Neuronal stem cell (in vitro differentiated cells): Measurements from ENCODE around the gene SMCHD1.
"Not testable (repeated sequence)": the region's sequence is repeated elsewhere in the genome, so short reads cannot be mapped to it uniquely, and the experiment has no call there.

Experiments used
- DNase-seq: peaks from one replicate; pipeline ENCODE4 v3.0.0-alpha.2; 2013; ENCODE audit warnings: low spot score
- H2AFZ ChIP-seq: one replicate; pipeline ENCODE4 v1.6.1; 2013; ENCODE audit warnings: mild to moderate bottlenecking, low read length, inconsistent platforms
- H2AK5ac ChIP-seq: 2 replicates; pipeline ENCODE4 v1.6.1; 2013; ENCODE audit warnings: low read depth, mild to moderate bottlenecking, inconsistent platforms, low read length, moderate library complexity, mixed read lengths
- H2BK120ac ChIP-seq: 2 replicates; pipeline ENCODE4 v1.6.1; 2013; ENCODE audit warnings: low read depth, mild to moderate bottlenecking, inconsistent platforms, low read length, moderate library complexity, mixed read lengths
- H2BK12ac ChIP-seq: one replicate; pipeline ENCODE4 v1.6.1; 2013; ENCODE audit warnings: low read length, inconsistent platforms
- H2BK15ac ChIP-seq: 2 replicates; pipeline ENCODE4 v1.6.1; 2013; ENCODE audit warnings: mild to moderate bottlenecking, low read length, inconsistent platforms, mixed read lengths
- H2BK5ac ChIP-seq: one replicate; pipeline ENCODE4 v1.6.1; 2013; ENCODE audit warnings: inconsistent platforms, mild to moderate bottlenecking, low read length, moderate library complexity
- H3K14ac ChIP-seq: one replicate; pipeline ENCODE4 v1.6.1; 2013; ENCODE audit warnings: low read length, inconsistent platforms
- H3K18ac ChIP-seq: 2 replicates; pipeline ENCODE4 v1.6.1; 2013; ENCODE audit warnings: low read length, inconsistent platforms
- H3K23ac ChIP-seq: 2 replicates; pipeline ENCODE4 v1.6.1; 2013; ENCODE audit warnings: low read depth, mild to moderate bottlenecking, mixed read lengths, low read length, inconsistent platforms; ENCODE audit not compliant: poor library complexity
- H3K27ac ChIP-seq: replicated peaks from 3 replicates; pipeline ENCODE4 v1.5.1; 2013; ENCODE audit warnings: low read length, inconsistent platforms
- H3K27me3 ChIP-seq, 3 experiments: 2 replicates each; pipeline ENCODE4 v1.6.1; 2013; ENCODE audit warnings: low read length in 3 of 3, mild to moderate bottlenecking in 2 of 3, inconsistent platforms in 1 of 3, low read depth in 1 of 3, mixed read lengths in 1 of 3, moderate library complexity in 1 of 3; ENCODE audit not compliant: control insufficient read depth in 3 of 3, insufficient read depth in 3 of 3
- H3K36me3 ChIP-seq, 2 donors: replicated peaks in 1 of 2; 2 replicates each; pipeline ENCODE4 v1.6.1; 2013; ENCODE audit warnings: low read length in 2 of 2; ENCODE audit not compliant: control insufficient read depth in 2 of 2, insufficient read depth in 2 of 2
- H3K4ac ChIP-seq: 2 replicates; pipeline ENCODE4 v1.6.1; 2013; ENCODE audit warnings: inconsistent platforms, mild to moderate bottlenecking, low read length, moderate library complexity
- H3K4me1 ChIP-seq, 2 donors: 1 replicate in 1 of 2; 2 replicates in 1 of 2; pipeline ENCODE4 v1.6.1; 2013; ENCODE audit warnings: low read length in 2 of 2, low read depth in 1 of 2; ENCODE audit not compliant: control insufficient read depth in 2 of 2, insufficient read depth in 1 of 2
- H3K4me2 ChIP-seq: one replicate; pipeline ENCODE4 v1.6.1; 2013; ENCODE audit warnings: mild to moderate bottlenecking, low read length, inconsistent platforms; ENCODE audit not compliant: insufficient read depth, poor library complexity, severe bottlenecking
- H3K4me3 ChIP-seq, 2 donors: 2 replicates each; pipeline ENCODE4 v1.5.1; 2013; ENCODE audit warnings: low read length in 2 of 2, mild to moderate bottlenecking in 2 of 2, inconsistent platforms in 1 of 2, moderate library complexity in 1 of 2
- H3K79me1 ChIP-seq: one replicate; pipeline ENCODE4 v1.6.1; 2013; ENCODE audit warnings: low read depth, mild to moderate bottlenecking, inconsistent platforms, low read length, moderate library complexity
- H3K9ac ChIP-seq: one replicate; pipeline ENCODE4 v1.6.1; 2013; ENCODE audit warnings: mild to moderate bottlenecking, low read depth, low read length, inconsistent platforms; ENCODE audit not compliant: poor library complexity
- H3K9me3 ChIP-seq, 2 donors: replicated peaks in 1 of 2; 2 replicates each; pipeline versions ENCODE3 to v1.6.1; 2013; ENCODE audit warnings: low read length in 2 of 2, mild to moderate bottlenecking in 2 of 2, inconsistent platforms in 1 of 2, low read depth in 1 of 2, mixed read lengths in 1 of 2, moderate library complexity in 1 of 2; ENCODE audit not compliant: control insufficient read depth in 2 of 2, insufficient read depth in 1 of 2
- H4K8ac ChIP-seq: one replicate; pipeline ENCODE4 v1.6.1; 2013; ENCODE audit warnings: low read depth, mild to moderate bottlenecking, inconsistent platforms, low read length, moderate library complexity
- H4K91ac ChIP-seq: one replicate; pipeline ENCODE4 v1.6.1; 2013; ENCODE audit warnings: low read length, low read depth, mild to moderate bottlenecking, inconsistent platforms; ENCODE audit not compliant: poor library complexity
- WGBS, 2 donors: extraction: QIAGEN DNeasy Blood & Tissue Kit; methylation state at CpG; one replicate each; pipeline ENCODE4 v1.1.7; 2013; ENCODE audit warnings: missing lambda C conversion rate in 2 of 2, mixed read lengths in 1 of 2; ENCODE audit not compliant: insufficient read length in 2 of 2, insufficient replicate concordance in 1 of 2; ENCODE audit errors: extremely low coverage in 2 of 2; 5-methylcytosine and 5-hydroxymethylcytosine counted together

SMCHD1 gene

GRCh38 chr18:2848247-2849246 lies 193.0 kb downstream of the SMCHD1 start:
- H3K27me3 ChIP-seq = peaks cover 6 to 84% (median 33%) of the 10 kb centered on the region in 3 experiments
- H3K79me1 ChIP-seq = no peaks in the 10 kb centered on the region
- no CpG with 5 or more reads among the region's 17 CpGs for WGBS, 2 donors
- no peak overlapping the region for H2AFZ ChIP-seq
- peak overlapping the region; percentile 89 for H3K4me2 ChIP-seq
- peaks cover 4 to 7% of the 10 kb centered on the region in 2 donors for H3K4me1 ChIP-seq
- no peak overlapping the region for H2BK120ac ChIP-seq
- no peak overlapping the region for H4K91ac ChIP-seq
- no peak overlapping the region for H3K14ac ChIP-seq
- H3K36me3 ChIP-seq = no peaks in the 10 kb centered on the region
- H2BK5ac ChIP-seq = no peak overlapping the region
- H2BK15ac ChIP-seq = no peak overlapping the region
- DNase-seq = no peak
- H2AK5ac ChIP-seq = no peak overlapping the region
- no peak overlapping the region for H2BK12ac ChIP-seq
- no peak overlapping the region for H3K9ac ChIP-seq
- H3K9me3 ChIP-seq = no peaks in the 10 kb centered on the region
- H3K18ac ChIP-seq = no peak overlapping the region
- peak overlapping the region in 1 of 2 donors; percentile 68 for H3K4me3 ChIP-seq
- no peak overlapping the region for H4K8ac ChIP-seq
- no peak overlapping the region for H3K27ac ChIP-seq
- no peak overlapping the region for H3K23ac ChIP-seq
- no peak overlapping the region for H3K4ac ChIP-seq

GRCh38 chr18:2850816-2851215 lies 195.3 kb downstream of the SMCHD1 start:
- Histone ChIP-seq H2BK12ac (no peak overlapping the region), H3K36me3 (no peaks in the 10 kb centered on the region), H2AFZ (no peak overlapping the region), H3K79me1 (no peaks in the 10 kb centered on the region), H4K91ac (no peak overlapping the region), H3K4me3 (no peak overlapping the region), H3K4ac (no peak overlapping the region), H3K4me2 (no peak overlapping the region), H3K23ac (no peak overlapping the region), H2BK5ac (no peak overlapping the region), H3K27me3 (peaks cover 6 to 82% (median 32%) of the 10 kb centered on the region in 3 experiments), H3K18ac (no peak overlapping the region), H2BK15ac (no peak overlapping the region), H2BK120ac (no peak overlapping the region), H3K9me3 (no peaks in the 10 kb centered on the region), H3K14ac (no peak overlapping the region), H2AK5ac (no peak overlapping the region), H4K8ac (no peak overlapping the region), H3K4me1 (peaks cover 4 to 8% of the 10 kb centered on the region in 2 donors), H3K9ac (no peak overlapping the region), H3K27ac (no peak overlapping the region)
- WGBS, 2 donors = no CpG with 5 or more reads among the region's 2 CpGs
- DNase-seq = no peak

GRCh38 chr18:2851771-2852170 lies 196.2 kb downstream of the SMCHD1 start:
- H3K9ac ChIP-seq = no peak overlapping the region
- no peak overlapping the region for H2BK15ac ChIP-seq
- H2BK5ac ChIP-seq = no peak overlapping the region
- H2AK5ac ChIP-seq = no peak overlapping the region
- H3K27ac ChIP-seq = no peak overlapping the region
- H3K9me3 ChIP-seq = no peaks in the 10 kb centered on the region
- no peak overlapping the region for H3K18ac ChIP-seq
- no peaks in the 10 kb centered on the region for H3K36me3 ChIP-seq
- no peak overlapping the region for H3K4ac ChIP-seq
- H3K4me2 ChIP-seq = no peak overlapping the region
- no peak overlapping the region for H2AFZ ChIP-seq
- H3K79me1 ChIP-seq = no peaks in the 10 kb centered on the region
- no peak overlapping the region for H3K23ac ChIP-seq
- H3K27me3 ChIP-seq = peaks cover 6 to 81% (median 22%) of the 10 kb centered on the region in 3 experiments
- no peak for DNase-seq
- H2BK120ac ChIP-seq = no peak overlapping the region
- H4K8ac ChIP-seq = no peak overlapping the region
- no CpG with 5 or more reads among the region's 8 CpGs for WGBS, 2 donors
- H3K4me1 ChIP-seq = peaks cover 4 to 6% of the 10 kb centered on the region in 2 donors
- H3K4me3 ChIP-seq = no peak overlapping the region
- no peak overlapping the region for H4K91ac ChIP-seq
- no peak overlapping the region for H2BK12ac ChIP-seq
- H3K14ac ChIP-seq = no peak overlapping the region

- H3K4me1 ChIP-seq, H2BK12ac ChIP-seq, H3K9ac ChIP-seq, H3K18ac ChIP-seq, H3K36me3 ChIP-seq, H3K27ac ChIP-seq, H2BK15ac ChIP-seq, H3K79me1 ChIP-seq, H4K8ac ChIP-seq, H2BK5ac ChIP-seq, H3K9me3 ChIP-seq, H3K23ac ChIP-seq, H2BK120ac ChIP-seq, H3K4me3 ChIP-seq, H3K4me2 ChIP-seq, H3K14ac ChIP-seq, H2AK5ac ChIP-seq, DNase-seq, H2AFZ ChIP-seq, H4K91ac ChIP-seq, H3K4ac ChIP-seq: not testable (repeated sequence)
- WGBS, 2 donors = no CpG with 5 or more reads among the region's 12 CpGs
- peaks cover 4 to 79% (median 15%) of the 10 kb centered on the region in 3 experiments for H3K27me3 ChIP-seq
These were observed 196.9 kb downstream of the SMCHD1 start for GRCh38 chr18:2852460-2852859.
